Smooth muscle cell (in vitro differentiated cells): ENCODE measurements around the gene SRSF10. TPM values are rescaled to one million over a fixed set of nuclear protein-coding genes. Genes with fewer than 3 reads are reported as not detected.

ENCODE experiments used
- DNase-seq: peaks from one replicate; lab custom pipeline; 2025; ENCODE audit not compliant: unreplicated experiment; lab: John Stamatoyannopoulos, UW
- H2AFZ ChIP-seq: fragments of 200-600 bp; sonication (generic); 2 replicates; pipeline ENCODE4 v1.6.0; 2016; ENCODE audit warnings: antibody characterized with exemption, low read depth, mild to moderate bottlenecking
- H3F3A ChIP-seq: fragments of 200-600 bp; sonication (generic); 2 replicates; pipeline ENCODE4 v1.6.0; 2017; ENCODE audit warnings: antibody characterized with exemption, low read depth
- H3K27ac ChIP-seq: fragments of 200-600 bp; sonication (generic); 2 replicates; pipeline ENCODE4 v1.5.1; 2016; ENCODE audit warnings: low read depth, mild to moderate bottlenecking
- H3K27me3 ChIP-seq: fragments of 200-600 bp; sonication (generic); 2 replicates; pipeline ENCODE4 v1.6.1; 2016; ENCODE audit warnings: low read depth, mild to moderate bottlenecking
- H3K36me3 ChIP-seq: fragments of 200-600 bp; sonication (generic); 2 replicates; pipeline ENCODE4 v1.5.1; 2016; ENCODE audit warnings: low read depth
- H3K4me1 ChIP-seq: fragments of 200-600 bp; sonication (generic); 2 replicates; pipeline ENCODE4 v1.5.1; 2016; ENCODE audit warnings: low read depth
- H3K4me2 ChIP-seq: fragments of 200-600 bp; sonication (generic); 2 replicates; pipeline ENCODE4 v1.6.0; 2016; ENCODE audit warnings: mild to moderate bottlenecking
- H3K4me3 ChIP-seq: fragments of 200-600 bp; sonication (generic); 2 replicates; pipeline ENCODE4 v1.5.1; 2016; ENCODE audit warnings: mild to moderate bottlenecking
- H3K79me2 ChIP-seq: fragments of 200-600 bp; sonication (generic); 2 replicates; pipeline ENCODE4 v1.6.0; 2016; ENCODE audit warnings: low read depth, mild to moderate bottlenecking
- H3K9ac ChIP-seq: fragments of 200-600 bp; sonication (generic); 2 replicates; pipeline ENCODE4 v1.6.0; 2016; ENCODE audit warnings: low read depth
- H3K9me3 ChIP-seq: fragments of 200-600 bp; sonication (generic); replicated peaks from 2 replicates; pipeline ENCODE4 v1.5.1; 2016; ENCODE audit warnings: low read depth
- H4K20me1 ChIP-seq: fragments of 200-600 bp; sonication (generic); 2 replicates; pipeline ENCODE4 v1.6.0; 2016; ENCODE audit warnings: low read depth
- CTCF ChIP-seq: fragments of 200-600 bp; sonication (generic); IDR thresholded peaks from 2 replicates; pipeline ENCODE4 v1.5.1; 2017; ENCODE audit warnings: borderline replicate concordance, mild to moderate bottlenecking, antibody characterized with exemption; ENCODE audit not compliant: insufficient read depth, poor library complexity, severe bottlenecking
- WGBS: methylation state at CpG from one replicate; pipeline ENCODE4 v1.1.7; 2016; ENCODE audit warnings: low lambda C conversion rate; 5-methylcytosine and 5-hydroxymethylcytosine counted together
- polyA plus RNA-seq: library from polyadenylated mRNA; unstranded; fragments of >200 nt; fragmentation: Nextera tagmentation; extraction: Ambion mirVana; gene quantifications from 2 replicates; pipeline ENCODE4 v1.2.1, GENCODE V29; 2016
- total RNA-seq: library from RNA; depleted of rRNA; stranded (reverse); fragments of >200 nt; gene quantifications from 2 replicates; pipeline ENCODE4 v1.2.3, GENCODE V29; 2014

SRSF10 gene
- total and polyA plus RNA-seq, 2 experiments from 2014 or later = 87.1 to 93.7 TPM

DNA sequence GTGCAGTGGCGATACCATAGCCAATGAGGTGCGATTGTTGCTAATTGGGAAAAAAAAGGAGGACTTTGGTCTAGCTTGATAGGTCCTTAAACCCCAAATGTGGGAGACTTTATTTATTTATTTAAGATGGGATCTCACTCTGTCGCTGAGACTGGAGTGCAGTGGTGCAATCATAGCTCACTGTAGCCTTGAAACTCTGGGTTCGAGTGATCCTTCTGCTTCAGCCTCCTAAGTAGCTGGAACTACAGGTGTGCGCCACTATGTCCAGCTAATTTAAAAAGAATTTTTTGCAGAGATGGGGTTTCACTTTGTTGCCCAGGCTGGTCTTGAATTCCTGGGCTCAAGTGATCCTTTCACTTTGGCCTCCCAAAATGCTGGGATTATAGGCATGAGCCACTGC lies 24.0 kb upstream of the SRSF10 start:
- no peaks in the 10 kb centered on the region for H3K27me3 ChIP-seq
- H3K4me2 ChIP-seq = no peak overlapping the region
- no peak overlapping the region for H3K4me3 ChIP-seq
- WGBS = 93% methylated on average over 5 of the region's 5 CpGs
- no peak for TF ChIP-seq CTCF
- H3K79me2 ChIP-seq = no peaks in the 10 kb centered on the region
- no peak overlapping the region for H3K27ac ChIP-seq
- no peaks in the 10 kb centered on the region for H3K9me3 ChIP-seq
- no peaks in the 10 kb centered on the region for H3F3A ChIP-seq
- H3K9ac ChIP-seq = no peak overlapping the region
- H4K20me1 ChIP-seq = no peaks in the 10 kb centered on the region
- no peaks in the 10 kb centered on the region for H3K36me3 ChIP-seq
- DNase-seq = no peak
- no peak overlapping the region for H2AFZ ChIP-seq
- H3K4me1 ChIP-seq = peaks cover 8% of the 10 kb centered on the region

DNA sequence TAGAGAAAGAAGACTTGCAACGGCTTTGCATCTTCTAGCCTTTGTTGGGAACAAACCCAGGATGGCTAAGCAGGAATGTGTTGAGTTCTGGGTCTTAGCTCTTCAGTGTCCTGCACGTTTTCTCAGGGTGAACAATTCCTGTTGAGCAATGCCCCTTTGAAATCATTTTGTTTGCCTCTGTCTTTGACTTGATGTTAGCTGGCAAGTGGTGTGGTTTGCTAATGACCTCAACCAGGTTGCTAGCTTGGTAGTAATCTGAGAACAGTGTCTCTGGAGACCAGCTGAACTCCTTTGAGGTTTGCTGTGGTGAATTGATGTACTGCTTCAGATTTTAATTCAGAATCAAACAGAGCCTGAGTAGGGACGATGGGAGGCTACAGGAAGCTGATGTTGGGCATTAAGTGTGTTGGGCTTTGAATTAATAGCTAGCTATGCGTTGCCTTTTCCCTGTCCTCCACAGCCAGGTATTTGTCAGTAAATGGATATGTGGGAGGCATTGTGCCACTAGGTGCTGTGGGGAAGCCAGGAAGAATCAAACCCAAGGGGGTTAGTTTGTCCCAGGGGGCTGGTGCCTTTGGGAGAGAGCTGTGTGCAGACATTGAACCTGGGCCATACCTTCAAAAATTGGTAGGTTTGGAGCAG lies 23.3 kb upstream of the SRSF10 start:
- Histone ChIP-seq H3K4me1 (peaks cover 8% of the 10 kb centered on the region), H3K79me2 (no peaks in the 10 kb centered on the region), H3K9ac (no peak overlapping the region), H3K36me3 (no peaks in the 10 kb centered on the region), H2AFZ (no peak overlapping the region), H3K27me3 (no peaks in the 10 kb centered on the region), H3K27ac (no peak overlapping the region), H3K4me3 (no peak overlapping the region), H3K9me3 (no peaks in the 10 kb centered on the region), H3F3A (no peaks in the 10 kb centered on the region), H3K4me2 (no peak overlapping the region), H4K20me1 (no peaks in the 10 kb centered on the region)
- WGBS = 42% methylated on average over 4 of the region's 4 CpGs
- DNase-seq = no peak
- no peak for TF ChIP-seq CTCF

DNA sequence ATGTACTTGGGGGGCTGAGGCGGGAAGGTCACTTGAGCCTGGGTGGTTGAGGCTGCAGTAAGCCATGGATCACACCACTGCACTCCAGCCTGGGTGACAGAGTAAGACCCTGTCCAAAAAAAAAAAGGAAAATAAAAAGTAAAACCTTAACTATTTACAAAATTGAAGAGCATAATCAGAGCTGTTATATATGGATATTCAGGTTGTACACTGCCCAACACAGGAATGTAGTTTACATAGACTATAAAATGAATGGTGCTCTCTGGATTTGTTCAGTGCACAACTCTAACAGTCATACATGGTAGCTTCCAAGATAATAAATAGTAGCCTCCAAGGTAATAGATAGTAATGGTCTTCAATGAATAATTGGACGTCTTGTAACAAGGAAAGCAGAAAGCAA lies 22.6 kb upstream of the SRSF10 start:
- 69% methylated on average over 2 of the region's 2 CpGs for whole genome bisulfite sequencing
- TF ChIP-seq CTCF = no peak

DNA sequence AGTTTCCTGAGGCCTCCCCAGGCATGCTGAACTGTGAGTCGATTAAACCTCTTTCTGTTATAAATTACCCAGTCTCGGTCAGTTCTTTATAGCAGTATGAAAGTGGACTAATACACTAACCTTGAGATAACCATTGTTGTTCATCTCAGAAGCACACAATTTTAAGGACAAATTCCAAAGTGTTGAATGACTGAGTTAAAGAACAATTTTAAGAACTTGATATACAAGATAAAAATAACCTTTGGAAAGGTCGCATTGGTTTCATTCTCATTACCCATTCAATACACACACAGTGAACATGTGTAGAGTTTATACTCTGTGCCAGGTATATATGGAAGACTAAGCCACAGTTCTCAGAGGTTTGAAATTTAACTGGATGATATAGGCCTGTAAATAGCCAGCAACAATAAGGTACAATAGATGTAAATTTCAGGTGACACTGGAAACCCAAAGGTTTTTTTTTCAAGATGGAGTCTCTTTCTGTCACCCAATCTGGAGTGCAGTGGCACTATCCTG lies 19.1 kb upstream of the SRSF10 start:
- peaks cover 8% of the 10 kb centered on the region for H3K4me1 ChIP-seq
- no peak overlapping the region for H2AFZ ChIP-seq
- H3K9ac ChIP-seq = no peak overlapping the region
- H3K4me3 ChIP-seq = no peak overlapping the region
- WGBS = 96% methylated on average over 3 of the region's 3 CpGs
- no peaks in the 10 kb centered on the region for H3K79me2 ChIP-seq
- no peaks in the 10 kb centered on the region for H3F3A ChIP-seq
- no peak overlapping the region for H3K27ac ChIP-seq
- no peaks in the 10 kb centered on the region for H4K20me1 ChIP-seq
- H3K4me2 ChIP-seq = no peak overlapping the region
- H3K9me3 ChIP-seq = no peaks in the 10 kb centered on the region
- H3K27me3 ChIP-seq = no peaks in the 10 kb centered on the region
- no peak for TF ChIP-seq CTCF
- no peaks in the 10 kb centered on the region for H3K36me3 ChIP-seq
- DNase-seq = no peak

More for the DNA sequence above, 22.6 kb upstream of the SRSF10 start:
- Histone ChIP-seq H3K27me3 (no peaks in the 10 kb centered on the region), H3K79me2 (no peaks in the 10 kb centered on the region), H3K36me3 (no peaks in the 10 kb centered on the region), H2AFZ (no peak overlapping the region), H4K20me1 (no peaks in the 10 kb centered on the region), H3K4me1 (peaks cover 8% of the 10 kb centered on the region), H3K27ac (no peak overlapping the region), H3K4me2 (no peak overlapping the region), H3K9me3 (no peaks in the 10 kb centered on the region), H3K4me3 (no peak overlapping the region), H3F3A (no peaks in the 10 kb centered on the region), H3K9ac (no peak overlapping the region)
- DNase-seq = no peak
